ENCODE measurements around the gene GPR107.

GPR107 gene

DNA sequence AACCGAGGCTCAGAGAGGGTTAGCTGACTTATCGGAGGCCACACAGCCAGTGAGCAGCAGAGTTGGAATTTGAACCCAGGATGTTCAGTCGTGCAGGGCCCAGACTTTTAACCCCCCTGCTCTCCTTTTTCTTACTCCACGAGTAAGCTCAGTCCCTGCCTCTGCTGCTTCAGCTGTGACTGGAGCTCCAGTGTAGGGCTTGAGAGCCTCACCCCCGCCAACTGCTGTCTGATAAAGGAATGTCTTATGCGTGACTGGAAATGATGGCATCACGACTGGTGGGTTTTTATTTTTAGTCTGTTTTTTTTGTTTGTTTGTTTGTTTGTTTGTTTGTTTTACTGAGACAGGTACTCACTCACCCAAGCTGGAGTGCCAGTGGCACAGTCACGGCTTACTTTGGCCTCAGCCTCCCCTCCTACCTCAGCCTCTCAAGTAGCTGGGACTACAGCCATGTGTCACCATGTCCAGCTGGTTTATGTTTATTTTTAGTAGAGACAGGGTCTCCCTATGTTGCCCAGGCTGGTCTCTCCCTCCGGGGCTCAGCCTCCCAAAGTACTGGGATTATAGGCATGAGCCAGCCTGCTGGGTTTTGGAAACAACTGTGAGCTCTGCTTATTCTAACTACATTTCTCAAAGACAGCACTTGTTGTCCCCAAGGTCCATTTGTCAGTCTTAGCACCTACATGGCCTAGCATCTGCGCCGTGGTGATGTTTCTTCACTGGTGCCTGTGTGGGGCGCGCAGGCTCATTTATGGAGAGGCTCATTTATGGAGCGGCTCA is 66.0 kb downstream of the GPR107 start:
- TF ChIP-seq, protein P1, sequence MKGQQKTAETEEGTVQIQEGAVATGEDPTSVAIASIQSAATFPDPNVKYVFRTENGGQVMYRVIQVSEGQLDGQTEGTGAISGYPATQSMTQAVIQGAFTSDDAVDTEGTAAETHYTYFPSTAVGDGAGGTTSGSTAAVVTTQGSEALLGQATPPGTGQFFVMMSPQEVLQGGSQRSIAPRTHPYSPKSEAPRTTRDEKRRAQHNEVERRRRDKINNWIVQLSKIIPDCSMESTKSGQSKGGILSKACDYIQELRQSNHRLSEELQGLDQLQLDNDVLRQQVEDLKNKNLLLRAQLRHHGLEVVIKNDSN (IDR thresholded peaks at IDR 0.05), result no peak
- no peak for TF ChIP-seq EP300 (IDR thresholded peaks at IDR 0.05; ENCODE audit: borderline replicate concordance)
- no peak for TF ChIP-seq TEAD4 (IDR thresholded peaks at IDR 0.05)
- no peak for TF ChIP-seq REST (IDR thresholded peaks at IDR 0.05; ENCODE audit: low read depth)
- TF ChIP-seq YY1 (IDR thresholded peaks at IDR 0.05; ENCODE audit: low read depth), result no peak
- no peak for TF ChIP-seq NFIC (IDR thresholded peaks at IDR 0.05)
- TF ChIP-seq MAX (IDR thresholded peaks at IDR 0.05), result no peak
- no peak for TF ChIP-seq RAD21 (IDR thresholded peaks at IDR 0.05; ENCODE audit: low read depth)
- TF ChIP-seq TCF12 (IDR thresholded peaks at IDR 0.05; ENCODE audit: low read depth), result no peak
- TF ChIP-seq FOXM1 (IDR thresholded peaks at IDR 0.05; ENCODE audit: borderline replicate concordance, low read depth), result no peak
- TF ChIP-seq EGR1 (IDR thresholded peaks at IDR 0.05), result no peak
- no peak for TF ChIP-seq CEBPB (IDR thresholded peaks at IDR 0.05)
- TF ChIP-seq ZBTB7A (IDR thresholded peaks at IDR 0.05; ENCODE audit: low read depth), result no peak

- TF ChIP-seq, protein P1 (IDR thresholded peaks at IDR 0.05), result no peak
Observed at GRCh38 chr9:130120299-130120587, 66.5 kb downstream of the GPR107 start.

DNA sequence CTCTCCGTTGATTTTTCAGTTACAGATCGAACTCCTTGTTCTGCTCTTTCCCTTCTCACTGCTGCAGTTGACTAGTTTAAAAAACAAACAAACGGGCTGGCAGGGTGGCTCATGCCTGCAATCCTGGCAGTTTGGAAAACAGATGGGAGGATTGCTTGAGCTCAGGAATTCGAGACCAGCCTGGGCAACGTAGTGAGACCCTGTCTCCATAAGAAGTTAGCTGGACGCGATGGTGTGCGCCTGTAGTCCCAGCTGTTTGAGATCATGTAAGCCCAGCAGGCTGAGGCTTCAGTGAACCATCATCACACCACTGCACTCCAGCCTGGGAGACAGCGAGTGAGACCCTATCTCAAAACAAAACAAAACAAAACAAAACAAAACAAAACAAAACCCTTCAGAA is 67.1 kb downstream of the GPR107 start:
- no peak for TF ChIP-seq EGR1 (IDR thresholded peaks at IDR 0.05)
- no peak for TF ChIP-seq TEAD4 (IDR thresholded peaks at IDR 0.05)
- no peak for TF ChIP-seq NFIC (IDR thresholded peaks at IDR 0.05)
- TF ChIP-seq ZBTB7A (IDR thresholded peaks at IDR 0.05; ENCODE audit: low read depth), result no peak

GRCh38 chr9:130122456-130122855 is 68.8 kb downstream of the GPR107 start:
- TF ChIP-seq ZBTB7A (IDR thresholded peaks at IDR 0.05; ENCODE audit: low read depth) (no peak), MAX (IDR thresholded peaks at IDR 0.05) (no peak), RAD21 (IDR thresholded peaks at IDR 0.05; ENCODE audit: low read depth) (no peak), CEBPB (IDR thresholded peaks at IDR 0.05) (no peak), EGR1 (IDR thresholded peaks at IDR 0.05) (no peak), NFIC (IDR thresholded peaks at IDR 0.05) (no peak), REST (IDR thresholded peaks at IDR 0.05; ENCODE audit: low read depth) (no peak), YY1 (IDR thresholded peaks at IDR 0.05; ENCODE audit: low read depth) (no peak), TCF12 (IDR thresholded peaks at IDR 0.05; ENCODE audit: low read depth) (no peak), EP300 (IDR thresholded peaks at IDR 0.05; ENCODE audit: borderline replicate concordance) (no peak), FOXM1 (IDR thresholded peaks at IDR 0.05; ENCODE audit: borderline replicate concordance, low read depth) (no peak), TAF1 (IDR thresholded peaks at IDR 0.05; ENCODE audit: low read depth) (no peak), CREB1 (IDR thresholded peaks at IDR 0.05; ENCODE audit: low read depth) (no peak)
- TF ChIP-seq, protein P1 (IDR thresholded peaks at IDR 0.05), result no peak

DNA sequence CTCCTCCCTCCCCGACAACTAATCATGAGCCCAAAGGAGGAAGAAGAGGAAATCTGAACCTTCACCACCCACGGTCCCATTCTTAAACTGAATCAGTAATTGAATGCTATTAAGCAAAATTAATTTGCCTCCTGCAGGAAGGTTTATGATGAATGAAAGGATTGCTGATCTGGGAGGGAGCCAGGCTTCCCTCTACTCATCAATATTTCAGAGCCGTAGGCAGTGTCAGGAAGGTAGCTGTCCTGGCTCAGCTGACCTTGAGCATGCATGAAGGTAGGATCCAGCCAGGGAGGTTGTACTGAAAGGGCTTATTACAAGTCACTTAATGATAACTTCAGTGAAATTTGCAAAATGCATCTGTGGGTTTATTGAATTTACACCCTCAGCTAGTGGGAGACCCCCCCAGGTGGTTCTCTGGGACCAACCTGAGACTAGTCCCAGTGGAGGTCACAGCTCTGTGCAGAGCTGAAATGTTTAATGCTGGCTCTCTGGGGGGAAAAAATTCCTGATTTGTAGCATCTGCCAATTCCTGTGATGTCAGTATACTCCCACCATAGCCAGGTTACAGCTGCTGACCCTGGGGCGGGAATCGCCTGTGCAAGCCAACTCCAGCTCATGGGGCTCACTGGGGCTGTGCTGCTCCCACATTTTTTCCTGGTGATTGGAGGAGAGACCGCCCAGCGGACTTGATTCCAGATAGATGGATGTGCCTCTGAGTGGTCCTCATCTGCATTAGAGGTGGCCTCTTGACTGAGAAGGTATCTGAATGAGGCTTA is 70.6 kb downstream of the GPR107 start:
- 0 out of 2 replicates have a peak, but pooled peaks have one; percentile 13 for TF ChIP-seq TCF12 (IDR thresholded peaks at IDR 0.05; ENCODE audit: low read depth)
- TF ChIP-seq TEAD4 (IDR thresholded peaks at IDR 0.05), result no peak
- TF ChIP-seq RAD21 (IDR thresholded peaks at IDR 0.05; ENCODE audit: low read depth), result no peak
- TF ChIP-seq EGR1 (IDR thresholded peaks at IDR 0.05), result no peak
- no peak for TF ChIP-seq REST (IDR thresholded peaks at IDR 0.05; ENCODE audit: low read depth)
- no peak for TF ChIP-seq CREB1 (IDR thresholded peaks at IDR 0.05; ENCODE audit: low read depth)
- TF ChIP-seq TAF1 (IDR thresholded peaks at IDR 0.05; ENCODE audit: low read depth), result no peak
